SU-DHL-6 (cell line): ENCODE data around the gene PTPRN2.

Experiments
- H2AFZ ChIP-seq: fragments of 200-600 bp; sonication (generic); 2 replicates; pipeline ENCODE4 v1.6.1; 2014; ENCODE audit warnings: low read depth, mild to moderate bottlenecking, moderate library complexity, mixed read lengths, antibody characterized with exemption, low read length; ENCODE audit not compliant: severe bottlenecking
- H3F3A ChIP-seq: fragments of 200-600 bp; shearing (Covaris generic); 2 replicates; pipeline ENCODE4 v1.6.0; 2016; ENCODE audit warnings: antibody characterized with exemption, mild to moderate bottlenecking; ENCODE audit not compliant: insufficient read depth
- H3K27ac ChIP-seq: fragments of 200-600 bp; sonication (generic); 2 replicates; pipeline ENCODE4 v1.5.1; 2016; ENCODE audit warnings: low read depth, mild to moderate bottlenecking, low read length, moderate library complexity, mixed read lengths
- H3K27me3 ChIP-seq: fragments of 200-600 bp; sonication (generic), shearing (Covaris generic); 2 replicates; pipeline ENCODE4 v1.6.0; 2014; ENCODE audit warnings: mild to moderate bottlenecking, low read length
- H3K36me3 ChIP-seq: fragments of 200-600 bp; sonication (generic); 2 replicates; pipeline ENCODE4 v1.6.1; 2014; ENCODE audit warnings: mild to moderate bottlenecking, low read length, mixed read lengths
- H3K4me2 ChIP-seq: fragments of 300-600, 200-600 bp; shearing (Covaris generic), sonication (generic); 2 replicates; pipeline ENCODE4 v1.6.0; 2014; ENCODE audit warnings: low read length, low read depth, mild to moderate bottlenecking; ENCODE audit not compliant: poor library complexity, severe bottlenecking
- H3K4me3 ChIP-seq: fragments of 200-600 bp; sonication (generic); 2 replicates; pipeline ENCODE4 v1.5.1; 2014; ENCODE audit warnings: antibody characterized with exemption, low read length, mild to moderate bottlenecking, mixed read lengths; ENCODE audit not compliant: insufficient read depth, poor library complexity, severe bottlenecking
- H3K79me2 ChIP-seq: fragments of 200-600 bp; sonication (generic); 2 replicates; pipeline ENCODE4 v1.6.1; 2014; ENCODE audit warnings: mild to moderate bottlenecking, low read length, moderate library complexity; ENCODE audit not compliant: insufficient read depth
- H3K9ac ChIP-seq: fragments of 200-600 bp; sonication (generic); 2 replicates; pipeline ENCODE4 v1.7.0; 2014; ENCODE audit warnings: mild to moderate bottlenecking, low read length
- H3K9me2 ChIP-seq: fragments of 200-600 bp; sonication (generic); replicated peaks from 2 replicates; pipeline ENCODE4 v1.6.1; 2014; ENCODE audit warnings: low read length; ENCODE audit not compliant: insufficient read depth
- H3K9me3 ChIP-seq: fragments of 200-600 bp; sonication (generic); 2 replicates; pipeline ENCODE4 v1.6.1; 2014; ENCODE audit warnings: low read length, mixed read lengths; ENCODE audit not compliant: insufficient read depth
- H4K20me1 ChIP-seq: fragments of 200-600 bp; sonication (generic); 2 replicates; pipeline ENCODE4 v1.6.1; 2014; ENCODE audit warnings: low read depth, mild to moderate bottlenecking, antibody characterized with exemption, low read length, moderate library complexity, mixed read lengths
- CTCF ChIP-seq: fragments of 200-600 bp; sonication (generic); IDR thresholded peaks from one replicate; pipeline ENCODE4 v1.5.1; 2017; ENCODE audit warnings: antibody characterized with exemption, mild to moderate bottlenecking, low read length, moderate library complexity; ENCODE audit not compliant: insufficient read depth, poor library complexity, severe bottlenecking
- EZH2phosphoT487 ChIP-seq: fragments of 200-600 bp; sonication (generic), shearing (Covaris generic); conservative IDR thresholded peaks from 2 replicates; pipeline ENCODE4 v1.6.1; 2018; ENCODE audit warnings: mild to moderate bottlenecking, antibody characterized with exemption, low read length, moderate library complexity, mixed read lengths

PTPRN2 gene

GRCh38 chr7:158061884-158062656, 525.6 kb downstream of the PTPRN2 start:
- H3K9me3 ChIP-seq: no peaks in the 10 kb centered on the region
- H3K9me2 ChIP-seq: no peaks in the 10 kb centered on the region
- H4K20me1 ChIP-seq: no peaks in the 10 kb centered on the region
- H3K79me2 ChIP-seq: no peaks in the 10 kb centered on the region
- H3K9ac ChIP-seq: no peak overlapping the region
- H3K4me3 ChIP-seq: no peak overlapping the region
- no peak for TF ChIP-seq EZH2phosphoT487
- TF ChIP-seq CTCF: no peak
- no peak overlapping the region for H2AFZ ChIP-seq
- no peaks in the 10 kb centered on the region for H3K27me3 ChIP-seq
- H3K36me3 ChIP-seq: no peaks in the 10 kb centered on the region
- no peak overlapping the region for H3K4me2 ChIP-seq
- H3K27ac ChIP-seq: no peak overlapping the region
- H3F3A ChIP-seq: no peaks in the 10 kb centered on the region

GRCh38 chr7:158061026-158061630, 526.5 kb downstream of the PTPRN2 start:
- Histone ChIP-seq H3K36me3 (no peaks in the 10 kb centered on the region), H3K4me2 (no peak overlapping the region), H3K27ac (no peak overlapping the region), H3K79me2 (no peaks in the 10 kb centered on the region), H3K9me2 (no peaks in the 10 kb centered on the region), H3K9me3 (no peaks in the 10 kb centered on the region), H3K9ac (no peak overlapping the region), H3K27me3 (no peaks in the 10 kb centered on the region), H2AFZ (no peak overlapping the region), H4K20me1 (no peaks in the 10 kb centered on the region), H3K4me3 (no peak overlapping the region), H3F3A (no peaks in the 10 kb centered on the region)
- TF ChIP-seq EZH2phosphoT487 (no peak), CTCF (no peak)

GRCh38 chr7:158060216-158060615, 527.4 kb downstream of the PTPRN2 start:
- no peaks in the 10 kb centered on the region for H4K20me1 ChIP-seq
- no peaks in the 10 kb centered on the region for H3K27me3 ChIP-seq
- H3K36me3 ChIP-seq: no peaks in the 10 kb centered on the region
- no peak overlapping the region for H3K9ac ChIP-seq
- H3K27ac ChIP-seq: no peak overlapping the region
- no peaks in the 10 kb centered on the region for H3K9me3 ChIP-seq
- no peak overlapping the region for H2AFZ ChIP-seq
- H3K79me2 ChIP-seq: no peaks in the 10 kb centered on the region
- H3K4me3 ChIP-seq: no peak overlapping the region
- H3F3A ChIP-seq: no peaks in the 10 kb centered on the region
- no peak overlapping the region for H3K4me2 ChIP-seq
- no peak for TF ChIP-seq EZH2phosphoT487
- TF ChIP-seq CTCF: no peak
- no peaks in the 10 kb centered on the region for H3K9me2 ChIP-seq
